22Rv1 (cell line): ENCODE data around the gene ACSM2B.
"Not testable (repeated sequence)": the region's sequence is repeated elsewhere in the genome, so short reads cannot be mapped to it uniquely, and the experiment has no call there.

Experiments used
- ZFX ChIP-seq: fragments of 450-650 bp; IDR thresholded peaks from 2 replicates; pipeline ENCODE4 v1.6.1; 2017; ENCODE audit warnings: antibody characterized with exemption, borderline replicate concordance
- TF ChIP-seq, protein P1 (sequence below): fragments of 450-650 bp; IDR thresholded peaks from 2 replicates; pipeline ENCODE4 v1.5.1; 2017; ENCODE audit warnings: mild to moderate bottlenecking

- TF ChIP-seq, protein P1, sequence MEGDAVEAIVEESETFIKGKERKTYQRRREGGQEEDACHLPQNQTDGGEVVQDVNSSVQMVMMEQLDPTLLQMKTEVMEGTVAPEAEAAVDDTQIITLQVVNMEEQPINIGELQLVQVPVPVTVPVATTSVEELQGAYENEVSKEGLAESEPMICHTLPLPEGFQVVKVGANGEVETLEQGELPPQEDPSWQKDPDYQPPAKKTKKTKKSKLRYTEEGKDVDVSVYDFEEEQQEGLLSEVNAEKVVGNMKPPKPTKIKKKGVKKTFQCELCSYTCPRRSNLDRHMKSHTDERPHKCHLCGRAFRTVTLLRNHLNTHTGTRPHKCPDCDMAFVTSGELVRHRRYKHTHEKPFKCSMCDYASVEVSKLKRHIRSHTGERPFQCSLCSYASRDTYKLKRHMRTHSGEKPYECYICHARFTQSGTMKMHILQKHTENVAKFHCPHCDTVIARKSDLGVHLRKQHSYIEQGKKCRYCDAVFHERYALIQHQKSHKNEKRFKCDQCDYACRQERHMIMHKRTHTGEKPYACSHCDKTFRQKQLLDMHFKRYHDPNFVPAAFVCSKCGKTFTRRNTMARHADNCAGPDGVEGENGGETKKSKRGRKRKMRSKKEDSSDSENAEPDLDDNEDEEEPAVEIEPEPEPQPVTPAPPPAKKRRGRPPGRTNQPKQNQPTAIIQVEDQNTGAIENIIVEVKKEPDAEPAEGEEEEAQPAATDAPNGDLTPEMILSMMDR, result not testable (repeated sequence)
- TF ChIP-seq ZFX, result not testable (repeated sequence)
Measured at GRCh38 chr16:20576145-20576544, at the start of gene ACSM2B.
